IMR-90 (cell line): Measurements from ENCODE around the gene DLX6. TPM values are rescaled to one million over a fixed set of nuclear protein-coding genes. Genes with fewer than 3 reads are reported as not detected.

Experiments used
- ATAC-seq: fragments of 200-7000 bp; cut with Tn5 transposase; 2 replicates; pipeline ENCODE4 v1.9.1; 2020; ENCODE audit warnings: low read depth, mild to moderate bottlenecking, moderate library complexity
- BruUV-seq: library from RNA; stranded (reverse); fragments of 400-500 nt; replicated peaks from 2 replicates; lab custom pipeline; 2021; lab: Mats Ljungman, UMichigan
- CTCF ChIA-PET: fragments of 300-600 bp; formaldehyde crosslinking; extraction: SDS; loops from one replicate; lab custom pipeline; 2021; ENCODE audit warnings: antibody characterized with exemption; lab: Yijun Ruan, JAX
- POLR2A ChIA-PET: fragments of 300-600 bp; sonication (Branson Sonifier 250); formaldehyde crosslinking; loops from one replicate; lab custom pipeline; 2022; ENCODE audit warnings: antibody characterized with exemption; ENCODE audit not compliant: unreplicated experiment; lab: Charles Lee
- DNase-seq: peaks from one replicate; pipeline ENCODE4 v3.0.0; 2013
- H2AFZ ChIP-seq: replicated peaks from 2 replicates; pipeline ENCODE3; 2013; ENCODE audit warnings: low read length, mild to moderate bottlenecking; ENCODE audit not compliant: poor library complexity
- H2AK5ac ChIP-seq: 2 replicates; pipeline ENCODE4 v1.6.1; 2013; ENCODE audit warnings: low read depth, low read length, inconsistent platforms
- H2AK9ac ChIP-seq: replicated peaks from 2 replicates; pipeline ENCODE3; 2013; ENCODE audit warnings: mild to moderate bottlenecking, low read depth, low read length, moderate library complexity; ENCODE audit not compliant: poor library complexity
- H2BK120ac ChIP-seq: 2 replicates; pipeline ENCODE4 v1.6.1; 2013; ENCODE audit warnings: low read depth, low read length, inconsistent platforms
- H2BK15ac ChIP-seq: 3 replicates; pipeline ENCODE4 v1.6.1; 2013; ENCODE audit warnings: low read depth, low read length, inconsistent platforms
- H2BK20ac ChIP-seq: 2 replicates; pipeline ENCODE4 v1.6.1; 2013; ENCODE audit warnings: low read depth, mild to moderate bottlenecking, inconsistent platforms, low read length, moderate library complexity
- H2BK5ac ChIP-seq: 2 replicates; pipeline ENCODE4 v1.6.1; 2013; ENCODE audit warnings: mild to moderate bottlenecking, low read depth, low read length, inconsistent platforms; ENCODE audit not compliant: poor library complexity, severe bottlenecking
- H3K14ac ChIP-seq: replicated peaks from 2 replicates; pipeline ENCODE4 v1.6.1; 2013; ENCODE audit warnings: low read depth, low read length, inconsistent platforms
- H3K18ac ChIP-seq: 2 replicates; pipeline ENCODE4 v1.6.1; 2013; ENCODE audit warnings: low read depth, low read length, control low read depth
- H3K23ac ChIP-seq: 2 replicates; pipeline ENCODE4 v1.6.1; 2013; ENCODE audit warnings: low read depth, low read length, inconsistent platforms
- H3K27ac ChIP-seq: 2 replicates; pipeline ENCODE4 v1.5.1; 2013; ENCODE audit warnings: mild to moderate bottlenecking, control low read depth, low read length; ENCODE audit not compliant: insufficient read depth
- H3K27me3 ChIP-seq: 2 replicates; pipeline ENCODE4 v1.6.1; 2013; ENCODE audit warnings: low read length; ENCODE audit not compliant: control insufficient read depth, insufficient read depth
- H3K36me3 ChIP-seq: 2 replicates; pipeline ENCODE4 v1.6.1; 2013; ENCODE audit warnings: low read length, mixed read lengths; ENCODE audit not compliant: control insufficient read depth, insufficient read depth
- H3K4ac ChIP-seq: 2 replicates; pipeline ENCODE4 v1.6.1; 2013; ENCODE audit warnings: low read depth, low read length, inconsistent platforms
- H3K4me1 ChIP-seq: 2 replicates; pipeline ENCODE4 v1.6.1; 2013; ENCODE audit warnings: low read length, mixed read lengths; ENCODE audit not compliant: control insufficient read depth, insufficient read depth
- H3K4me2 ChIP-seq: 2 replicates; pipeline ENCODE4 v1.6.1; 2013; ENCODE audit warnings: low read depth, mild to moderate bottlenecking, control low read depth, low read length, moderate library complexity
- H3K4me3 ChIP-seq: 2 replicates; pipeline ENCODE4 v1.5.1; 2013; ENCODE audit warnings: low read depth, mild to moderate bottlenecking, control low read depth, low read length, moderate library complexity; ENCODE audit not compliant: insufficient read depth
- H3K56ac ChIP-seq: 2 replicates; pipeline ENCODE4 v1.6.1; 2013; ENCODE audit warnings: low read length, inconsistent platforms; ENCODE audit not compliant: insufficient read depth; ENCODE audit errors: extremely low read depth
- H3K79me1 ChIP-seq, 2 experiments: 2 replicates each; pipeline ENCODE4 v1.6.1; 2013; ENCODE audit warnings: low read length in 2 of 2, inconsistent platforms in 1 of 2, low read depth in 1 of 2
- H3K9ac ChIP-seq: 2 replicates; pipeline ENCODE4 v1.6.1; 2013; ENCODE audit warnings: low read depth, low read length, control low read depth
- H3K9me1 ChIP-seq: 2 replicates; pipeline ENCODE4 v1.6.1; 2013; ENCODE audit warnings: low read length, inconsistent platforms; ENCODE audit not compliant: insufficient read depth
- H3K9me3 ChIP-seq: 2 replicates; pipeline ENCODE4 v1.6.1; 2013; ENCODE audit warnings: low read length; ENCODE audit not compliant: control insufficient read depth, insufficient read depth
- H4K20me1 ChIP-seq: 2 replicates; pipeline ENCODE4 v1.6.1; 2013; ENCODE audit warnings: low read length, inconsistent platforms; ENCODE audit not compliant: insufficient read depth
- H4K5ac ChIP-seq: 2 replicates; pipeline ENCODE4 v1.6.1; 2013; ENCODE audit warnings: mild to moderate bottlenecking, low read depth, low read length, control low read depth
- H4K8ac ChIP-seq, 2 experiments: 2 replicates each; pipeline ENCODE4 v1.6.1; 2013; ENCODE audit warnings: low read depth in 2 of 2, low read length in 2 of 2, control low read depth in 1 of 2, inconsistent platforms in 1 of 2
- H4K91ac ChIP-seq: 2 replicates; pipeline ENCODE4 v1.6.1; 2013; ENCODE audit warnings: low read depth, low read length, inconsistent platforms; ENCODE audit not compliant: insufficient read depth
- FOS ChIP-seq: fragments of 150-350 bp; IDR thresholded peaks from 2 replicates; pipeline ENCODE4 v1.6.1; 2016; ENCODE audit warnings: low read depth, low read length
- RAD21 ChIP-seq: IDR thresholded peaks from 2 replicates; pipeline ENCODE4 v1.6.1; 2012; ENCODE audit warnings: low read length, improper control_type of control experiment
- RFX5 ChIP-seq: IDR thresholded peaks from 2 replicates; pipeline ENCODE4 v1.8.0; 2012; ENCODE audit warnings: low read depth, mild to moderate bottlenecking, low read length, moderate library complexity
- dilution Hi-C: fragments of 300-500 bp; cut with HindIII; formaldehyde crosslinking; loops from one replicate; pipeline ENCODE4 v1.14.3; 2018; ENCODE audit warnings: low sequenced_read_pairs; ENCODE audit not compliant: unreplicated experiment
- in situ Hi-C: fragments of 300-500 bp; cut with MboI; formaldehyde crosslinking; loops from 3 replicates; pipeline ENCODE4 v1.14.3; 2019; ENCODE audit warnings: low sequenced_read_pairs, inconsistent platforms, mixed read lengths
- intact Hi-C: fragments of 100-400 bp; cut with micrococcal nuclease; formaldehyde crosslinking; loops from 2 replicates; pipeline ENCODE4 v1.10.0; 2022
- polyA plus RNA-seq, 3 experiments: library from polyadenylated mRNA; depleted of rRNA; stranded (reverse); fragments of >200 nt; gene quantifications; 2 replicates each; pipeline ENCODE4 v1.2.3, GENCODE V29; 2012; ENCODE audit warnings: low replicate concordance in 1 of 3
- total RNA-seq: library from RNA; depleted of rRNA; stranded (reverse); fragments of >200 nt; gene quantifications from 2 replicates; pipeline ENCODE4 v1.2.3, GENCODE V29; 2012

DLX6 gene
- total and polyA plus RNA-seq, 2 of the 4 experiments (the other 2 are of a cell fraction), result not detected

DNA sequence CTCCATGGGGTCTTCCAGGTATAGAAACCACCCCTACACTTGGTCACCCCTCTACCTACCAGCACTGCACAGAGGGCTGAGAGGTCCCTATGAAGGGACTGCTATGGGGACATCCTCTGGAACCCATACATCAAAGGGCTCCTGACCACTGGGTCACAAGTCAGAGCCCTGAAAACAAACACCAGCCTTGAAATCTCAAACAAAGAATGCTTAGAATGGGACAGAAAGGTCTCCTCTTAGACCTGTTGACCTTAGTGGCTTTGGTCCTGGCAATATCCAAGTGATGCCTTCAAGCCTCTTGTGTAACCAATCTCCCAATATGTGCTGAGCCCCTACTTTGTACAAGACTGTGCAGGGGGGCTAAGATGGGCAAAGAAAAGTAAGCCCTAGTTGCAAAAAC is 34.6 kb upstream of the DLX6 start:
- ATAC-seq (no peak), DNase-seq (no peak)
- H3K14ac ChIP-seq, result no peak overlapping the region
- H3K4me3 ChIP-seq, result no peak overlapping the region
- no peaks in the 10 kb centered on the region for H4K20me1 ChIP-seq
- no peak overlapping the region for H3K23ac ChIP-seq
- no peak overlapping the region for H3K4me2 ChIP-seq
- H3K4ac ChIP-seq, result no peak overlapping the region
- no peak overlapping the region for H2AK5ac ChIP-seq
- H3K9ac ChIP-seq, result no peak overlapping the region
- no peaks in the 10 kb centered on the region for H3K36me3 ChIP-seq
- in situ Hi-C loops, result no loop called here
- peak overlapping the region; percentile 25 for H2AK9ac ChIP-seq
- no peak overlapping the region for H3K27ac ChIP-seq
- dilution Hi-C loops, result no loop called here
- no peaks in the 10 kb centered on the region for H3K9me3 ChIP-seq
- H3K9me1 ChIP-seq, result no peaks in the 10 kb centered on the region
- no peaks in the 10 kb centered on the region for H3K79me1 ChIP-seq
- ChIA-PET CTCF (no interaction called here), POLR2A (no interaction called here)
- TF ChIP-seq RFX5 (no peak), RAD21 (no peak), FOS (no peak)
- H4K91ac ChIP-seq, result no peak overlapping the region
- H3K27me3 ChIP-seq, result no peaks in the 10 kb centered on the region
- H2BK120ac ChIP-seq, result no peak overlapping the region
- BruUV-seq, result no TSS peak
- no peaks in the 10 kb centered on the region for H3K4me1 ChIP-seq
- H2BK20ac ChIP-seq, result no peak overlapping the region
- intact Hi-C loops, result no loop called here
- H3K56ac ChIP-seq, result no peak overlapping the region
- H4K5ac ChIP-seq, result no peak overlapping the region
- no peak overlapping the region for H3K18ac ChIP-seq
- H2BK15ac ChIP-seq, result no peak overlapping the region
- no peak overlapping the region for H2AFZ ChIP-seq
- H2BK5ac ChIP-seq, result no peak overlapping the region
- no peak overlapping the region for H4K8ac ChIP-seq
